ENCODE results near the gene KRT72.

GRCh38 chr12:52584156-52584682 is 17.0 kb downstream of the KRT72 start:
- no peak for TF ChIP-seq POLR2A (IDR thresholded peaks at IDR 0.05)
- no peak for TF ChIP-seq CTCF (IDR thresholded peaks at IDR 0.05)

All from breast epithelium (tissue), 3 donors.